ENCODE results near the gene NATD1.

Gene NATD1

GRCh38 chr17:21189361-21189760, 63.8 kb downstream of the NATD1 start:
- no peak for DNase-seq

Measured in stimulated activated CD4-positive, alpha-beta T cell treated with anti-CD3 and anti-CD28 coated beads, Interleukin-4, amount 100 ng/mL, for 1 hour (primary cell).